ENCODE measurements around the gene CNOT6L.

DNA sequence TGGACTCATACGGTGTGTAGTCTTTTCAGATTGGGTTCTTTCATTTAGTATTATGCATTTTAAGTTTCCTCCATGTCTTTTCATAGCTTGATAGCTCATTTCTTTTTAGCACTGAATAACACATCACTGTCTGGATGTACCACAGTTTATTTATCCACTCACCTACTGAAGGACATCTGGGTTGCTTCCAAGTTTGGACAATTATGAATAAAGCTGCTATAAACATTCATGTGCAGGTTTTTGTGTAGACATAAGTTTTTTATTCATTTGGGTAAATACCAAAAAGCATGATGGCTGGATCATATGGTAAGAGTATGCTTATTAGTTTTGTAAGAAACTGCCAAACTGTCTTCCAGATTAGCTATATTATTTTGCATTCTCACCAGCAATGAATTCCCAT lies 29.0 kb downstream of the CNOT6L start:
- TF ChIP-seq, protein P1, sequence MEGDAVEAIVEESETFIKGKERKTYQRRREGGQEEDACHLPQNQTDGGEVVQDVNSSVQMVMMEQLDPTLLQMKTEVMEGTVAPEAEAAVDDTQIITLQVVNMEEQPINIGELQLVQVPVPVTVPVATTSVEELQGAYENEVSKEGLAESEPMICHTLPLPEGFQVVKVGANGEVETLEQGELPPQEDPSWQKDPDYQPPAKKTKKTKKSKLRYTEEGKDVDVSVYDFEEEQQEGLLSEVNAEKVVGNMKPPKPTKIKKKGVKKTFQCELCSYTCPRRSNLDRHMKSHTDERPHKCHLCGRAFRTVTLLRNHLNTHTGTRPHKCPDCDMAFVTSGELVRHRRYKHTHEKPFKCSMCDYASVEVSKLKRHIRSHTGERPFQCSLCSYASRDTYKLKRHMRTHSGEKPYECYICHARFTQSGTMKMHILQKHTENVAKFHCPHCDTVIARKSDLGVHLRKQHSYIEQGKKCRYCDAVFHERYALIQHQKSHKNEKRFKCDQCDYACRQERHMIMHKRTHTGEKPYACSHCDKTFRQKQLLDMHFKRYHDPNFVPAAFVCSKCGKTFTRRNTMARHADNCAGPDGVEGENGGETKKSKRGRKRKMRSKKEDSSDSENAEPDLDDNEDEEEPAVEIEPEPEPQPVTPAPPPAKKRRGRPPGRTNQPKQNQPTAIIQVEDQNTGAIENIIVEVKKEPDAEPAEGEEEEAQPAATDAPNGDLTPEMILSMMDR (IDR thresholded peaks at IDR 0.05; ENCODE audit: low read length), result no peak
- TF ChIP-seq EZH2 (optimal IDR thresholded peaks at IDR 0.05; ENCODE audit: low read depth, low read length) (no peak), EZH2phosphoT487 (IDR thresholded peaks at IDR 0.05; ENCODE audit: low read length) (no peak)
